GM21381 (cell line): ENCODE results near the gene HOXB3.

Experiments used
- ATAC-seq: cut with Tn5 transposase; IDR thresholded peaks from one replicate; pipeline ENCODE4 v1.9.1; 2021; ENCODE audit warnings: mild to moderate bottlenecking, moderate library complexity; ENCODE audit not compliant: unreplicated experiment

The HOXB3 gene

DNA sequence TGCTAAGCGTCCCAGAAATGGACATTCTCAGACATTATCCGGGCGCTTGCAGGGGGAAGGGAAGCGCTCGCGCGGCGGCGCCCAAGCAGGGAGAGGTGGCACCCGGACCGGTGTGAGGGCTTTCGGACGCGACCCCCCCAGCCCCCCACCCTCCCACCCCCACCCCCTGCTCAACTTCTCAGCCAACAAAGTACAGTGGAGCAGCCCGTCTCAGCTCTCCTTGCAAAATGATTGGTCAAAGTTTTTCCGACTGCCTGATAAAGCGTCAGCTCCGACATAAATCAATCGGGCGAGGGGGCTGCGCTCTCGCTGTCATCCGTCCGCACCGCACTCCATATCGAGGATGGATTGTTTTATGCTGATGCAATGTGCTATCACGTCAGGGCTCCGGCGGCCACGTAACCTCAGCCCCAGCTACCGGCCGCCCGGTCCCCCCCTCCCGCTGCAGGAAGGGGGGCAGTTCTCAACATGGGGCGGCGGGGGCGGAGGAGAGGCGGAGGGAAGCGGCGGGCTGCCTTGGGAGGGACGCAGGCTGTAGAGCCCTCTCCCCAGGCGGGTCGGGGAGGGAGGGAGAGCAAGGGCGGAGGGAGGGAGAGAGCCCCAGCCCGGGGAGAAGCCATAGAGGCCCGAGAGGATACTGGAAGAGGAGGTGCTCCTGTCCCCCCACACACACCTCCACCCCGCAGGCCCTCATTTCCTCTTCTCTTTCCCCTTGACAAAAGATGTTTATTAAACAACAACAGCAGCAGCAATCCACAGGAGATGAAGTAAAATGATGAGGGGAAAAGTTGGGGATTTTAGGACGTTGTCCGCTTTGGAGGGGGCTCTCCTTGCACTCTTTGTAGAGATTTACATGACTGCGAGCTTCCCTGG, 36.4 kb upstream of the HOXB3 start, which contains the start of gene HOXB9:
Gene HOXB9, minus strand, starts transcription at position 114 of the 873 bp plus-strand sequence. Its CDS starts 89 bp downstream, at position 25.
- no peak for ATAC-seq

DNA sequence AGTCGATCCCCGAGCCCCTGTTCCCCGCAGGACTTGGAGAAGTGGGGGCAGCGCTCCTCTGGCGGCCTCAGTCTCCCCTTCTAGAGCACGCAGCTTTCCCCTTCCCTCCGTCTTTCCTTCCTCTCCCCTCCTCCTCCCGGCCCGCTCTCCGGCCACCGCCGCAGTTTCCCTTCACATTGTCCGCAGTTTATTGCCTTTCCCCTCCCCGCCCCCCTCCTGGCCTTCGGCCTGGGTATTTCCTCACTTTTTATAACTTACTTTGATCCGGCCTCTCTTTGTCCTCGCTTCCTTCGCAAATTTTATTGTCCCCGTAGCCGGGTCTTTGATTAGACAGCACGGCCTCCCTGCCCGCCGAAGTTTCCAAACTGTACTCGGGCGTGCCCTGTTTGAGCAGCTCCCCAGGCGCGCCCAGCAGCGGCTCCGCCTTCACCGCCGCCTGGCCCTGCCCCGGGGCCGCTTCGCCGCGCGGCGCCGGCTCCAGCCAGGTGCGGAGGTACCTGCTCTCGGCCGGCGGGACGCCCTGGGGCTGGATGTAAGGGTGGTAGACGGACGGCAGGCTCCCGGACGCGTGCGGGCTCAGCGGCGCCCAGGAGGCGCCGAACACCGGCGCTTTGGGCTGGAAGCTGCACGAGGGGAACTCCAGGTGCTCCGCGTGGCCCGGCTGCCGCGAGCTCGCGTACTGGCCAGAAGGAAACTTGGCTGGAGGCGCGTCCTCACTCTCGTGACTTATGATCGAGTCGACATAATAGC, 35.6 kb upstream of the HOXB3 start:
- no peak for ATAC-seq

DNA sequence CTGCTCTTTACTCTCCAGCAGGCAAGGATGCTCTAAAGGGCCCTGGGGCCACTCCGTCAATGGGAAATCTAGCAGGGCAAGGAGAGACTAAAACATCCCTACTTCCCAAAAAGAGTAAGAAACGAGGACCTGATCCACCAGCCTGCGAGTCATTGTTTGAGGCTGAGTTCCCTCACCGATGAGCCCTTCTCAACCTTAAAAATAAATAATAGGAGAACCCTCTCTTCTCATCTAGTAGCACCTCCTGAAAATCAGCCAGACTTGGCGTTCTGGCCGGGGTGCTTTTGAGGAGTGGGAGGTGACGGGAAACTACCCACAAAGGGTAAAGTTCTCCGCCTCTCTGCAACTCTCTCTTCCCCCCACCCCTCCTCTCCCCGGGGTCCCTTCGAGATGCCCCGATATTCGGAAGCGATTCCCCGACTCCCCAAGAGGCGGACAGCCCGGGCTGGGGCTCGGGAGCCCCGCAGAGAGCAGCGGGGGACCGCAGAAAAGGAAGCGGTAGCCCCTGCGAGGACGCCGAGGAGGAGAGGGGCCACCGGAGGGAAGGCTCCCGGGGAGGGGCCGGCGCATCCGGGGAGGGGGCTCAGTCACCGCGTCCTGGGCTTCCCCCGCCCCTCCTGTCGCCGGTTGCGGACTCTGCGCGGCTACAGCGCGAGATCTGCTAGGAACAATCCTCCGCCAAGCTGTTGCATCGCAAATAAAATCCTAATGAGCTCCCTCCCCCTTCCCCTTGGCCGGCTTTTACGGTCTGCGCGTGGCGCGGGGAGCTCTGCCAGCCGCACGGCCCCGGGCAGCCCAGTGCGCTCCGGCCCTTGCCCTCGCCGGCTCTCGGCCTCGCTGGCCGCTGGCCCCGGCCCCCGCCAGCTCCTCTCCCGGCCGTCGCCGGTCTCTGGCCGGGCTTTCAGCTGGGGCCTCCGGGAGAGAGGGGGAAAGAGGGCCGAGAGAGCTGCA, 34.8 kb upstream of the HOXB3 start:
- ATAC-seq, result no peak

DNA sequence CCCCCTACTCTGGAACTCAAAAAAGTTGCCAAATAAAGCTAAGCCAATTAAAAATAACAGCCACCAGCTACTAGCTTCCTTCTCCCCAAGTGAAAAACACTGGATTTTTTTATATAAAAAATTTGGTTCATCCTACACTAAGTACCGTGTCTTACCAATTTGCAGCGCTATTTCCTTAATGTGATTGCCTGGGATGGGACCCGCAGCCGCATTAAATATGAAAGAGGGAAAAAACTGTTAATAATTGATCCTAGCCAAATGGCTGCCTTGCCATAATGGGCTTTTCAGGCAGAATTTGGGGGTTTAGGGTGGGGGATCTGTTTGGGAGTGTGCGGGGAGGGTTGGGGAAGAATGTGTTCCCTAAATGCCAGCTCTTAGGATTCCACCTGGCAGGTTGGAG, 34.1 kb upstream of the HOXB3 start:
- ATAC-seq, result no peak

DNA sequence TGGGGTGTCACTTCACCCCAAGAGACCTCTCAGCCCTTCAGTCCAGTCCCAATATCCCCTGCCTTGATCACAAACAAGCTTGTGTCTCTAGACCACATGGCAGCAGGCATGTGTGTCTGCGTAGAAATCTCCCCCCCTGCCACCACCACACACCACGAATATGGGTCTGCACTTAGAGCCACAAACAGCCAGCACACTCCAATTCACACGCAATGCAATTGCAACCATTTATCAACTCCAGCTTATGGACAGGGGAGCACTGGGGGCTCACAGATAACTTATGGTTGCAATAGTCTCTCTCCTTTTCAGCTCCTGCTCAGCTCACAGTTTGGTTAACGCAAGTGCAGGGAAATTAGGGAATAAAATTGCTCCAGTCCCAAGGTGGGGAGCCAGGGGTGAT, 33.5 kb upstream of the HOXB3 start:
- ATAC-seq, result no peak

DNA sequence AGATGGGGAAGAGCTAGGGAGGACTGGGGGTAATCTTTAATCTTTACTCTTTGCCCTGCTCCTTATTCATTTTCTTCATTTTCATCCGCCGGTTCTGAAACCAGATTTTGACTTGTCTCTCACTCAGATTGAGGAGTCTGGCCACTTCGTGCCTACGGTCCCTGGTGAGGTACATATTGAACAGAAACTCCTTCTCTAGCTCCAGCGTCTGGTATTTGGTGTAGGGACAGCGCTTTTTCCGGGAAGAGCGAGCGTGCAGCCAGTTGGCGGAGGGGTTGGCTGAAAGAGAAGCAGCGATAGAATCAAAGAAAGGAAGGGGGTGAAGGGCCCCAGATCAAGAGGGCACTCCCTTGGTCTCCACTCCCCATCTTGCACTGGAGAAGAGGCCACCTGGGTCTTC, 32.8 kb upstream of the HOXB3 start:
- ATAC-seq, result no peak

DNA sequence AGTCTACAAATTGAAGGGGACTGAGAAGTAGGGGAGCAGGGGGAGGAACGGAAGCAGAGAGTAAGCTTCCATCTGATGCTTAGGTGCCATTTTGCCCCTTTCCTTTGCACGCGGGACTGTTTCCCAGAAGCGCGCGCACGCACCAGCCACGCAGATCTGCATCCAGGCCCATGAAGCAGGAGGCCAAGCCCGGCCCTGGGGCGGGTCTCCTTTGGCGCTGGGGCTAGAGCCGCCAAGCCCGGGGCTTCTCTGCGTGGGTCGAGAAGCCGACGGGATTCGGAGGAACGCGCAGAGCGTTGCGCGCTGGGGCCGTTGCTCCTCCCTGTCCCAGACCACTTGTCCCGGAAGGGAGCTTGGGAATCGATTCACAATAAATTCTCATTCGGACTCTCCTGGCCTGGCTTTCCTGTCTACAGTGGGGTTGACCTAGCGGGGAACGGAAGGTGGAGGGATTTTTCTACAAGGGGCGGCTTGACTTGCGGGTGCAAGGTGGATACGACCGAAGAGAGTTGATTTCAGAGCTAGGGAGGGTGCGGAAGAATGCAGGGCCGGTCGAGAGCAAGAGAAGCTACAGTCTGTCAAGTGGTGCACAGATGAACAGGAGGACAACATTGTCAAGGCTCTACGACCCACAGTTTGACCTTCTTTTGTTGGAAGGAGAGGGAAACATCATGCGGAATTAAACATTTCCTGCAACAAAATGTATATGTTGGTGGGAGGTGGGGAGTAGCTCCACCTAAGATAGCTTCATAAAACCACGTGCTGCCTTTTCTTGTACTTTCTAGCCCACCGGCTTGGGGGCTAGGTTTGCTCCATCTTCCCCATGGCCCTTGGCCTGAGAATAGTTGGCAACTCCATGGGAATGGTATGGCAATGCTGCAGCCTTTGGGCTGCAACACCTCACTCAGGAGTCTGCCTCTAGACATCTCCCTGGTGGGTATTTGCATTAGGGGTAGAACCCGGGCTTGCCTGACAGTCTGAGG, 31.7 kb upstream of the HOXB3 start:
- ATAC-seq, result no peak

DNA sequence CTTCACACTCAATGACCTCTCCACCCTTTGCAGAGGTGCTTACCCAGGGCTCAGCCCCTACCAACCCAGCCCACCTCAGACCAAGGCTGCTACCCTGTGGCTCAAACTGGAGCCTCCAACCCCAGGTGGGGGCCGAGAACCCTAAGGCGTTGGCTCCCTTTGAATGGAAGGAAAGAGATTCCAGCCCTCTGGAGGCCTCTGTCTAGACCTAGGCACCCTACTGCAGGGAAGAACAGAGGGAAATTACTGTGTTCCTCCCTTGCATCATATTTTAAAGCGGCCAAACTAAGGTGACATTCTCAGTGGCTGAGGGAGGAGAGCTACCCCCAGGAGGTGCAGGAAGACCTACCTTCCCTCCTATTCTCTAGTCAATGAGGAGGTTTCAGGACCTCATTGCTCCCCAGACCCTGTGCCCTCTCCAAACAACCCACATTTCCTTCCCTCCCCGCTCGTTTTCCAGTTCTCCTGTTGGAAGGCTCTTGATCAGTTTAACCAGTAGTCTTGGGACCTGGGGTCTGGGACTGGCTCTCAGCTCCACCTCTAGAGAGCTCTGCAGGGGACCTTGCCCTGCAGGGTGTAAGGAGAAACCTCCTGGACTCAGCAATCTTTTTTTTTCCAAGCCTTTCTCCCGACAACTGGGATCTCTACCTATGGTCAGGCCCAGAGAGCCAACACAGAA, 30.6 kb upstream of the HOXB3 start:
- ATAC-seq, result no peak

DNA sequence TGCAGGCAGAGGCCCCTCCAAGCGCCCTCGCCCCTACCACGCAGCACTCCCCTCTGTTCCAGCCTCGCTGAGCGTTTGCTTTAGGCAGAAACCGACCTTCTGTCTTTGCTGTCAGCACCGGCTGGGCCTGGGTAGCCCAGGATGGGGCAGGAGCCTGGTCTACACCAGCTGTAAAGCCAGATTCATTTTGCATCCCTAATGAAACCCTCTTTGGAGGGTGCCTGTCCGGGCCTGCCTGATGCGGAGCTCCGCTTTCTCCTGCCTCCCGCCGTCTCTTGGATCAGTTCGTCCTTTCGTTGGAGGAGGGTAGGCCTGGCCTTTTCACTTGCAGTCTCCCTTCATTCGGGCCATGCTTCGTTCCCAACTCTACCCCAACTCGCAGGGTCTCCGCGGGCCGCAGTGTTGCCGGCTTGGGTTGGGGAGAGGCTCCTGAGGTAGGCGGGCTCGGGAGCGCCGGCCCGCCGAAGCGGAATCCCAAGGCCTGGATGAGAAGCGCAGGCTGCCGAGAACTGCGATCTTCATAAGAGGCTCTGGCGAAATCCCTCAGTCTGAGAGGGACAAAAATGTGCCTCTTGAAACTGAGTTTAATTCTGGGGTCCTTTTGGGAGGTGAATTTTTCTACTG, 29.9 kb upstream of the HOXB3 start:
- ATAC-seq, result no peak

DNA sequence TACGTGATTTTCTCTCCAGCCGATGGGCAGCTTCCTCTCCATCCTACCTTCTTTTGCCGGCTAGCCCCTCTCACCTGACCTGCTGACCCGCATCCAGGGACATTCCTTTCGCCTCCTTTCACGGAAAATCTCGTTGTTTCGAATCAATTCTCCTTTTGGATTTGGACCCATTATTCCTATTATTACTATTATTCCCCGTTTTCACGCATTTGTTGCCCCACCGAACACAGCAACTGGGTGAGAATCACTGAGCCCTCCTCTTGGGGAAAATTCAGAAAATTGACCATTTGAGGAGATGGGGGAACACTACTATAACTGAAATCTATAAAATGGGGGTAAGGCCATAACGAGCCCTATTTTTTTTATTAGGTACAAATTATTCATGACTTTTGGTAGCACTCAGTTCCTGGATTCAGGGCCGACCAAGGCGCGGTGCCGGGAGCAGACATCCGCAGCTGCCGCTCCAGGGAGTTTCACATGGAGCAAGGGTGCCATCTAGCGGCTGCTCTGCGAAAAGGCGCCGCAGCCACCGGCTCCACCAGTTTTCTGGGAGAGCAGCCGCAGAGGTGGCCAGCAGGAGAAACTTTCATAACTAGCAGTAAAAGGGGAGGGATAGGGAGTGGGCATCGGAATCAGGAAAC, 28.3 kb upstream of the HOXB3 start:
- ATAC-seq, result no peak

DNA sequence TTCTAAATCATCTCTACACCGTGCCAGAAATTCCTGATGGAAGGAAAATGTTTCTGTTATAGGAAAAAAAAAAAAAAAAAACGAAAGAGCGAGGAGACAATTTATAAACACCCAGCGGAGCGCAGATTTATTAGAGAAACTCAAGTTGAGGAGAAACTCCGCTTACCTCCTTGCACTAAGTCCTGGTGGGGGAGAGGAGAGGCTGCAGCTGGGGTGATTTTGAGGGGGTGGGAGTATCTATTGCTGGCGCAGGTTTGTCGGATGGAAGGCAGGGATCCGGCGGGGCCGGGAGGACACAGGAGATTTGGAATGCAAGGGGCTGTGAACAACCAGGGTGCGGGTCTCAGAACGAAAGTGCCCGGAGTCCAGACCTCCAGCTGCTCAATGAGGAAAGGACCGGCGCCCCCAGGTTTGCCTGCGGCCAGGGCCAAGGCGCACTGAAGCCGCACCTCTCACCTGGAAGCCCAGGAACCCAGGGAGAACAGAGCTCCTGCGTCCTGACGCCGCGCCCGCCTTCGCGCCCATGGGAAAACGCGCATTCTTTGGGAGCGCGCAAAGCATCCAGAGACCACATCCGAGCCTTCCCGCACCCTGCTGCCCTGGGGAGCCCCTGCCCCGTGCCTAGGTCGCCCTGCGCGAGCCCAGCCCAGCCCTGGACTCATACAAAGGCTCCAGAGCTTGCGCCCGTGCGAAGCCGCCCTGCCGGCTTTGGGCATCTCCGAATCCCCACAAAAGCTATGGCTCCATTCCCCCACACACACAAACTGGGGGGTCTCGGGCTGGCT, 27.6 kb upstream of the HOXB3 start:
- ATAC-seq, result no peak

DNA sequence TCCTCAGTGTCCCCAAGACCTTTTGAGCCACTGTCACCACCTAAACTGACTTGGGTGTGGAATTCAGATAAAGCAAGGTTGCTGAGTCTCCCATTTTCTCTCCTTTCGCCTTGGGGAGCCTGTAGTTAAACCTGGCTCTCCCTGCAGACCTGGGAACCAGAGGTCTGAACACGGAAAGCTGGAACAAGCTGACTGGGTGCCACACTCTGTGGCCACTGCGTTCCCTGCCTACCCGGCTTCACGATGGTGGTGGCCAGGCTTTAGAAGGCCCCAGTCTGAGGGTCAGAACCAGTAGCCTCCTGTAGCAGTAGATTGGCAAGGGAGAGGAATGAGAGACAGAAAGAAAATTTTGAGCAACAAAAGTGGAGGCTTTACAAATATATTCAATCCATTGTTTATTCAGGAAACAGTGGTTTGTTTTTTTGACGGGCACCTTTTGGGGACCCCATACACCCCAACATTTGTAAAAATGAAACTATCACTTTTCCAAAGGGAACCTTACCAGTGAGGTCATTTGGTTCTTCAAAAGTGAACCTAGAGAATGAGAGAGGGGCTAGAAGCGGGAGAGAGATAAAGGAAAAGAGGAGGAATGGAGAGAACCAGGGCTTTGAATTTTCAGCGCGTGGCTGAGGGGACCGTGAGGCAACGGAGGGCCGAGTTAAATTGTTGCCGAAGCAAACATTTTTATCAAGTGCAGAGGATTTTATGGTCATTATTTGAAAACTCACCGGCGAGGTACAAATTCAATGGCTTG, 26.9 kb upstream of the HOXB3 start:
- ATAC-seq, result no peak

DNA sequence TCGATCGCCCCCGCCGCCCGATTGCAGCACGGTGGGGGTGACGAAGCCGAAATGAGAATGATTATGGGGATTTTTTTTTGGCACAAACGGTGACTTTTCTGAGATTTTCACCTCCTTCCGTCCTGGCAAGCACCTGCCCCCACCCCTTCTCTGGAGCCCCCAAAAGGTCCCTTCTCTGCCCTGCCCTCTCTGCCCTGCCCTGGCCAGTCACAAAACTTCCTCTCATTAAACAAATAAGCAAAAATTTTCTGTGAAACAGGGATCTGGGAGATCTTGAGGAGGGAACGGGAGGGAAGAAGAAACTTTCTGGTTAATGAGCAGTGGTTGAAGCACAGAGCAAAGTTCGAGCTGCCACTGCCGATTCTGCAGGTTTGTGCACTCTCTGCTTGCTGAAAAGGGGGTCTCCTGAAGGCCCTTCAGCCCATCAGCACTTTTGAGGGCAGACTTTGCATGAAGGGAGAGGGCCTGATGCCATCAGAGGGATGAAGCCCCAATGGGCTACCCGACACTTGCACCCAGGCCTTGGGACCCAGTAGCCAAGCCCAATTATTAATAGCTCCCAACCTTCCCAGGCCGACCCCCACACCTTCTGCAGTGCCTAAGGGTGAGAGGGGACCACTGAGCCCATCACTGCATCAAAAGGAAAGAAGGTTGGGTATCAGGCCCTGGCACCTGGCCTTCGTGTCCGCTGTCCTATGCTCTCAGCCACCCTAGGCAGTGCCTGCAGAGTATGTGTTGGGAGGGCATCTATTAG, 26.1 kb upstream of the HOXB3 start:
- ATAC-seq, result no peak

DNA sequence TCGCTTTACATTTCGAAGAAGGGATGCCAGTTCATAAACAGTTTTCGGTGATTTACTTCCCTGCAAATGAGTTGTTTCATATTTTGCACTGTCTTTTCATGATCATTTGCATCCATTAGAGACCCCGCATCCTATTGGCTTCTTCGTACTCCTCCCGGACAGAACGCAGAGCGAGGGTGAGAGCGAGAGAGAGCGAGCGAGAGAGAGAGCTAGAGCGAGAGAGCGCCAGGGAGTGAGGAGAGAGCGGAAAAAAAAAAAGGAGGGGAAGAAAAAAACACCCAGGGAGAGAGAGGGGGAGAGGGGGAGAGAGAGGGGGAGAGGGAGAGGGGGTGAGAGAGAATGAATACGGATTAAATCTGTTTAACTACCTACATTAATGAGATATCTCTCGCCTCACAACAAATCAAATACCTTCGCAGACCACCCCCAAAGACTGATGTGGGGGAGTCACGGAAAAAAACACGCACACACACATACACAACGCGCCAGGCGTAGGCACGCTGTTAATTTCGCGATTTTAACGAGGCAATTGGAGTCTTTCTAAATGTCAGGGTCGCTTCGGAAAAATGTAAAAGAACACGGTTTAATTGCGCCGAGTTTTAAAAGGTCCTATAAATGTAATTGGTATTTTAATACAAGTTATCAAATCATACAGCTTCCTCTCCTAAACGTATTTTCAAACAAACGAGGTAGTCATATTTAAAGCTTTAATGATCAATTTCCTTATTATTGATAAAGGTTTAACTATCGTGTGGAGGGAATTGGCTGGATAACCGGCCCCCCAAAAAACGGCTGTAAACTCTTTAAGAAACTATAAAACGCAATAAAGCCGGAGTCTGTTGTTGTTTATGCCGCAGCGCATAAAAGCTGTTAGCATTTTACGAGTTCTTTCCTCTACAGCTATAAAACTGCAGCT, 25.3 kb upstream of the HOXB3 start, which contains the start of gene HOXB8:
Gene HOXB8, minus strand, starts transcription at position 246 of the 916 bp plus-strand sequence. CDS start 588 bp downstream, outside the sequence.
- ATAC-seq, result no peak
